OCI-LY3 (cell line): ENCODE data around the gene UPK3A.

ENCODE experiments used
- CTCF ChIP-seq: fragments of 200-600, 300-600 bp; sonication (generic); IDR thresholded peaks from 2 replicates; pipeline ENCODE4 v1.5.1; 2014; ENCODE audit warnings: antibody characterized with exemption, low read length, low read depth
- EZH2phosphoT487 ChIP-seq: fragments of 200-600 bp; shearing (Covaris generic); IDR thresholded peaks from 2 replicates; pipeline ENCODE4 v1.6.1; 2018; ENCODE audit warnings: antibody characterized with exemption, mixed run types, low read depth

- TF ChIP-seq CTCF (no peak), EZH2phosphoT487 (no peak)
These were observed 32.9 kb upstream of the UPK3A start for GRCh38 chr22:45251825-45252224.
